ENCODE results near the gene SELENOH.

- TF ChIP-seq, protein P1, sequence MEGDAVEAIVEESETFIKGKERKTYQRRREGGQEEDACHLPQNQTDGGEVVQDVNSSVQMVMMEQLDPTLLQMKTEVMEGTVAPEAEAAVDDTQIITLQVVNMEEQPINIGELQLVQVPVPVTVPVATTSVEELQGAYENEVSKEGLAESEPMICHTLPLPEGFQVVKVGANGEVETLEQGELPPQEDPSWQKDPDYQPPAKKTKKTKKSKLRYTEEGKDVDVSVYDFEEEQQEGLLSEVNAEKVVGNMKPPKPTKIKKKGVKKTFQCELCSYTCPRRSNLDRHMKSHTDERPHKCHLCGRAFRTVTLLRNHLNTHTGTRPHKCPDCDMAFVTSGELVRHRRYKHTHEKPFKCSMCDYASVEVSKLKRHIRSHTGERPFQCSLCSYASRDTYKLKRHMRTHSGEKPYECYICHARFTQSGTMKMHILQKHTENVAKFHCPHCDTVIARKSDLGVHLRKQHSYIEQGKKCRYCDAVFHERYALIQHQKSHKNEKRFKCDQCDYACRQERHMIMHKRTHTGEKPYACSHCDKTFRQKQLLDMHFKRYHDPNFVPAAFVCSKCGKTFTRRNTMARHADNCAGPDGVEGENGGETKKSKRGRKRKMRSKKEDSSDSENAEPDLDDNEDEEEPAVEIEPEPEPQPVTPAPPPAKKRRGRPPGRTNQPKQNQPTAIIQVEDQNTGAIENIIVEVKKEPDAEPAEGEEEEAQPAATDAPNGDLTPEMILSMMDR (IDR thresholded peaks at IDR 0.05), result no peak
- TF ChIP-seq POLR2A (IDR thresholded peaks at IDR 0.05), result no peak
These were observed 16.9 kb downstream of the SELENOH start for GRCh38 chr11:57758174-57758573.

Data from thyroid gland (tissue), 4 donors.